ENCODE measurements around the gene TRPM1.

Gene TRPM1

GRCh38 chr15:31034152-31034551, 67.4 kb downstream of the TRPM1 start:
- Histone ChIP-seq H3K4me3 (ENCODE audit: low read length) (no peak overlapping the region), H3K27ac (ENCODE audit: low read depth, low read length) (no peak overlapping the region), H3K36me3 (ENCODE audit: control insufficient read depth, insufficient read depth, low read length) (no peaks in the 10 kb centered on the region), H3K4me1 (ENCODE audit: control insufficient read depth, insufficient read depth, low read length) (no peaks in the 10 kb centered on the region), H3K27me3 (ENCODE audit: control insufficient read depth, insufficient read depth, low read length) (no peaks in the 10 kb centered on the region), H3K9ac (ENCODE audit: low read length) (no peak overlapping the region)

- no peak overlapping the region for H3K27ac ChIP-seq (ENCODE audit: low read depth, low read length)
- no peaks in the 10 kb centered on the region for H3K27me3 ChIP-seq (ENCODE audit: control insufficient read depth, insufficient read depth, low read length)
- H3K9ac ChIP-seq (ENCODE audit: low read length) = no peak overlapping the region
- H3K4me3 ChIP-seq (ENCODE audit: low read length) = no peak overlapping the region
- H3K4me1 ChIP-seq (ENCODE audit: control insufficient read depth, insufficient read depth, low read length) = no peaks in the 10 kb centered on the region
- no peaks in the 10 kb centered on the region for H3K36me3 ChIP-seq (ENCODE audit: control insufficient read depth, insufficient read depth, low read length)
These were observed 68.6 kb downstream of the TRPM1 start for GRCh38 chr15:31032961-31033371.

- Histone ChIP-seq H3K36me3 (ENCODE audit: control insufficient read depth, insufficient read depth, low read length) (no peaks in the 10 kb centered on the region), H3K27ac (ENCODE audit: low read depth, low read length) (no peak overlapping the region), H3K9ac (ENCODE audit: low read length) (no peak overlapping the region), H3K27me3 (ENCODE audit: control insufficient read depth, insufficient read depth, low read length) (no peaks in the 10 kb centered on the region), H3K4me1 (ENCODE audit: control insufficient read depth, insufficient read depth, low read length) (no peaks in the 10 kb centered on the region), H3K4me3 (ENCODE audit: low read length) (no peak overlapping the region)
These were observed 70.0 kb downstream of the TRPM1 start for GRCh38 chr15:31031471-31032067.

- Histone ChIP-seq H3K36me3 (ENCODE audit: control insufficient read depth, insufficient read depth, low read length) (no peaks in the 10 kb centered on the region), H3K9ac (ENCODE audit: low read length) (no peak overlapping the region), H3K27me3 (ENCODE audit: control insufficient read depth, insufficient read depth, low read length) (no peaks in the 10 kb centered on the region), H3K4me3 (ENCODE audit: low read length) (no peak overlapping the region), H3K4me1 (ENCODE audit: control insufficient read depth, insufficient read depth, low read length) (no peaks in the 10 kb centered on the region), H3K27ac (ENCODE audit: low read depth, low read length) (no peak overlapping the region)
These were observed 73.5 kb downstream of the TRPM1 start for GRCh38 chr15:31027910-31028578.

- Histone ChIP-seq H3K4me1 (ENCODE audit: control insufficient read depth, insufficient read depth, low read length) (no peaks in the 10 kb centered on the region), H3K4me3 (ENCODE audit: low read length) (no peak overlapping the region), H3K27me3 (ENCODE audit: control insufficient read depth, insufficient read depth, low read length) (no peaks in the 10 kb centered on the region), H3K36me3 (ENCODE audit: control insufficient read depth, insufficient read depth, low read length) (no peaks in the 10 kb centered on the region), H3K27ac (ENCODE audit: low read depth, low read length) (no peak overlapping the region), H3K9ac (ENCODE audit: low read length) (no peak overlapping the region)
These were observed 75.5 kb downstream of the TRPM1 start for GRCh38 chr15:31025996-31026395.

GRCh38 chr15:31024979-31025378, 76.5 kb downstream of the TRPM1 start:
- no peak overlapping the region for H3K4me3 ChIP-seq (ENCODE audit: low read length)
- no peak overlapping the region for H3K27ac ChIP-seq (ENCODE audit: low read depth, low read length)
- no peaks in the 10 kb centered on the region for H3K36me3 ChIP-seq (ENCODE audit: control insufficient read depth, insufficient read depth, low read length)
- no peak overlapping the region for H3K9ac ChIP-seq (ENCODE audit: low read length)
- H3K27me3 ChIP-seq (ENCODE audit: control insufficient read depth, insufficient read depth, low read length) = no peaks in the 10 kb centered on the region
- no peaks in the 10 kb centered on the region for H3K4me1 ChIP-seq (ENCODE audit: control insufficient read depth, insufficient read depth, low read length)

GRCh38 chr15:31024330-31024729, 77.2 kb downstream of the TRPM1 start:
- H3K4me3 ChIP-seq (ENCODE audit: low read length) = no peak overlapping the region
- no peaks in the 10 kb centered on the region for H3K36me3 ChIP-seq (ENCODE audit: control insufficient read depth, insufficient read depth, low read length)

GRCh38 chr15:31023841-31024240, 77.7 kb downstream of the TRPM1 start:
- H3K27ac ChIP-seq (ENCODE audit: low read depth, low read length) = no peak overlapping the region
- H3K4me1 ChIP-seq (ENCODE audit: control insufficient read depth, insufficient read depth, low read length) = no peaks in the 10 kb centered on the region
- no peak overlapping the region for H3K4me3 ChIP-seq (ENCODE audit: low read length)
- H3K27me3 ChIP-seq (ENCODE audit: control insufficient read depth, insufficient read depth, low read length) = no peaks in the 10 kb centered on the region
- H3K9ac ChIP-seq (ENCODE audit: low read length) = no peak overlapping the region
- no peaks in the 10 kb centered on the region for H3K36me3 ChIP-seq (ENCODE audit: control insufficient read depth, insufficient read depth, low read length)

More at GRCh38 chr15:31024330-31024729, 77.2 kb downstream of the TRPM1 start:
- Histone ChIP-seq H3K9ac (ENCODE audit: low read length) (no peak overlapping the region), H3K27me3 (ENCODE audit: control insufficient read depth, insufficient read depth, low read length) (no peaks in the 10 kb centered on the region), H3K4me1 (ENCODE audit: control insufficient read depth, insufficient read depth, low read length) (no peaks in the 10 kb centered on the region), H3K27ac (ENCODE audit: low read depth, low read length) (no peak overlapping the region)

GRCh38 chr15:31021067-31021665, 80.4 kb downstream of the TRPM1 start:
- H3K27me3 ChIP-seq (ENCODE audit: control insufficient read depth, insufficient read depth, low read length) = no peaks in the 10 kb centered on the region
- no peaks in the 10 kb centered on the region for H3K4me1 ChIP-seq (ENCODE audit: control insufficient read depth, insufficient read depth, low read length)
- no peak overlapping the region for H3K9ac ChIP-seq (ENCODE audit: low read length)
- H3K4me3 ChIP-seq (ENCODE audit: low read length) = no peak overlapping the region
- no peaks in the 10 kb centered on the region for H3K36me3 ChIP-seq (ENCODE audit: control insufficient read depth, insufficient read depth, low read length)
- no peak overlapping the region for H3K27ac ChIP-seq (ENCODE audit: low read depth, low read length)

GRCh38 chr15:31020542-31020941, 81.0 kb downstream of the TRPM1 start:
- Histone ChIP-seq H3K9ac (ENCODE audit: low read length) (no peak overlapping the region), H3K4me3 (ENCODE audit: low read length) (no peak overlapping the region), H3K27ac (ENCODE audit: low read depth, low read length) (no peak overlapping the region), H3K4me1 (ENCODE audit: control insufficient read depth, insufficient read depth, low read length) (no peaks in the 10 kb centered on the region), H3K27me3 (ENCODE audit: control insufficient read depth, insufficient read depth, low read length) (no peaks in the 10 kb centered on the region), H3K36me3 (ENCODE audit: control insufficient read depth, insufficient read depth, low read length) (no peaks in the 10 kb centered on the region)

GRCh38 chr15:31019986-31020385, 81.5 kb downstream of the TRPM1 start:
- Histone ChIP-seq H3K36me3 (ENCODE audit: control insufficient read depth, insufficient read depth, low read length) (no peaks in the 10 kb centered on the region), H3K9ac (ENCODE audit: low read length) (no peak overlapping the region), H3K4me1 (ENCODE audit: control insufficient read depth, insufficient read depth, low read length) (no peaks in the 10 kb centered on the region), H3K27me3 (ENCODE audit: control insufficient read depth, insufficient read depth, low read length) (no peaks in the 10 kb centered on the region), H3K4me3 (ENCODE audit: low read length) (no peak overlapping the region), H3K27ac (ENCODE audit: low read depth, low read length) (no peak overlapping the region)

GRCh38 chr15:31017311-31017710, 84.2 kb downstream of the TRPM1 start:
- no peaks in the 10 kb centered on the region for H3K36me3 ChIP-seq (ENCODE audit: control insufficient read depth, insufficient read depth, low read length)
- H3K27ac ChIP-seq (ENCODE audit: low read depth, low read length) = no peak overlapping the region
- no peak overlapping the region for H3K4me3 ChIP-seq (ENCODE audit: low read length)
- H3K27me3 ChIP-seq (ENCODE audit: control insufficient read depth, insufficient read depth, low read length) = no peaks in the 10 kb centered on the region
- no peak overlapping the region for H3K9ac ChIP-seq (ENCODE audit: low read length)
- H3K4me1 ChIP-seq (ENCODE audit: control insufficient read depth, insufficient read depth, low read length) = no peaks in the 10 kb centered on the region

GRCh38 chr15:31016446-31016915, 85.0 kb downstream of the TRPM1 start:
- no peaks in the 10 kb centered on the region for H3K4me1 ChIP-seq (ENCODE audit: control insufficient read depth, insufficient read depth, low read length)
- H3K27ac ChIP-seq (ENCODE audit: low read depth, low read length) = no peak overlapping the region
- no peak overlapping the region for H3K4me3 ChIP-seq (ENCODE audit: low read length)
- H3K36me3 ChIP-seq (ENCODE audit: control insufficient read depth, insufficient read depth, low read length) = no peaks in the 10 kb centered on the region
- no peaks in the 10 kb centered on the region for H3K27me3 ChIP-seq (ENCODE audit: control insufficient read depth, insufficient read depth, low read length)
- no peak overlapping the region for H3K9ac ChIP-seq (ENCODE audit: low read length)
